Omental fat pad (tissue), 4 donors: ENCODE measurements around the gene PTS. TPM values are rescaled to one million over a fixed set of nuclear protein-coding genes. Genes with fewer than 3 reads are reported as not detected.

Source experiments
- ATAC-seq: fragments of 150-250 bp; one replicate; pipeline ENCODE4 v1.9.1; 2016; ENCODE audit warnings: mild to moderate bottlenecking, moderate library complexity; ENCODE audit not compliant: low FRiP score
- DNase-seq: peaks from one replicate; pipeline ENCODE4 v3.0.0-alpha.2; 2019; ENCODE audit warnings: low spot score
- total RNA-seq, 4 donors: library from RNA; depleted of rRNA; stranded (reverse); fragments of >200 nt; gene quantifications; one replicate each; pipeline ENCODE4 v1.1.0, GENCODE V29; 2016
- TF ChIP-seq, protein P1 (sequence below), 3 donors: fragments of 450-650 bp; IDR thresholded peaks; one replicate each; pipeline ENCODE4 v1.5.1; 2016 to 2017; ENCODE audit warnings: antibody characterized with exemption in 3 of 3, mild to moderate bottlenecking in 3 of 3, moderate library complexity in 2 of 3

The PTS gene
- total RNA-seq, 4 donors from 2014 or later: 25.8 to 38.0 (median 34.4) TPM

GRCh38 chr11:112260490-112260889 is 34.3 kb downstream of the PTS start, which contains the start of gene PLET1:
PLET1 (minus strand) TSS chr11:112260860; CDS start chr11:112260589, 271 bp downstream.
- DNase-seq: no peak
- ATAC-seq: no peak
- TF ChIP-seq, protein P1, sequence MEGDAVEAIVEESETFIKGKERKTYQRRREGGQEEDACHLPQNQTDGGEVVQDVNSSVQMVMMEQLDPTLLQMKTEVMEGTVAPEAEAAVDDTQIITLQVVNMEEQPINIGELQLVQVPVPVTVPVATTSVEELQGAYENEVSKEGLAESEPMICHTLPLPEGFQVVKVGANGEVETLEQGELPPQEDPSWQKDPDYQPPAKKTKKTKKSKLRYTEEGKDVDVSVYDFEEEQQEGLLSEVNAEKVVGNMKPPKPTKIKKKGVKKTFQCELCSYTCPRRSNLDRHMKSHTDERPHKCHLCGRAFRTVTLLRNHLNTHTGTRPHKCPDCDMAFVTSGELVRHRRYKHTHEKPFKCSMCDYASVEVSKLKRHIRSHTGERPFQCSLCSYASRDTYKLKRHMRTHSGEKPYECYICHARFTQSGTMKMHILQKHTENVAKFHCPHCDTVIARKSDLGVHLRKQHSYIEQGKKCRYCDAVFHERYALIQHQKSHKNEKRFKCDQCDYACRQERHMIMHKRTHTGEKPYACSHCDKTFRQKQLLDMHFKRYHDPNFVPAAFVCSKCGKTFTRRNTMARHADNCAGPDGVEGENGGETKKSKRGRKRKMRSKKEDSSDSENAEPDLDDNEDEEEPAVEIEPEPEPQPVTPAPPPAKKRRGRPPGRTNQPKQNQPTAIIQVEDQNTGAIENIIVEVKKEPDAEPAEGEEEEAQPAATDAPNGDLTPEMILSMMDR (IDR thresholded peaks at IDR 0.05): no peak

GRCh38 chr11:112265659-112266409 is 39.6 kb downstream of the PTS start:
- DNase-seq (no peak), ATAC-seq (no peak)
- TF ChIP-seq, protein P1 (IDR thresholded peaks at IDR 0.05): no peak

DNA sequence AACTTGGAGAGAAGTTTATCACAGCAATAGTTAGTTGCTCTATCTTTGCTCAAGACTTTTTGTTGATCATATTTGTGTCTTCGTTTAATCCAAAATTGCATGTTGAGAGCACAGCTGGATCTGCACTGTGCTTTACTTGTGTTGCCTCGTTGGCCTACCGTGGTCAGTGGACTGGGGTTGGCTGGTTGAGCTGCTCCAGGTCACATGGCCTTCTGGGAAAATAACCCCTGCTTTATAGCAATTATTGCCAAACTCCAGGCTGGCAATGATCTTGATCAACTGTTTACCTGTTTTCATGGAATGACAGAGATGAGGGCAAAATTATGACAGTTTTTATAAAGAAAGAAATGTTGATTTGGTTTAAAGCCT is 40.2 kb downstream of the PTS start:
- DNase-seq (no peak), ATAC-seq (no peak)
- TF ChIP-seq, protein P1 (IDR thresholded peaks at IDR 0.05): no peak

DNA sequence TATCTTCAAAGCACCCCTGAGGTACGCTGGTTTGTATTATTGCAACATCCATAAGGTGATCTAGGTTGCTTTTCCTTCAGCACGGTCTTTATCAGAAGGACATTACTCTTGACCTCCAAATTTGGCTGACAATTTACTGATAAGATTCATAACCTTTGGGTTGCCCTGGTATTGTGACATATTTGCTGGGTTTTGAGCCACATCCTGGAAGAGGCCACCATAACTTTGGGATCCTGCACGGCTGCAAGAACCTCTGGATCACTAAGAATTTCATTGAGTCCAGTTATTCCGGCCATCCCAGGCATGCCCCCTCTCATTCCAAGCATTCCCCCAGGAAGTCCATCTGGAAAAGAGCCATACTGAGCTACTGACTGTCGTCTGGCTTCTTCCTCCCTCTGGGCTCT is 41.0 kb downstream of the PTS start:
- no peak for DNase-seq
- TF ChIP-seq, protein P1 (IDR thresholded peaks at IDR 0.05): no peak
- no peak for ATAC-seq

DNA sequence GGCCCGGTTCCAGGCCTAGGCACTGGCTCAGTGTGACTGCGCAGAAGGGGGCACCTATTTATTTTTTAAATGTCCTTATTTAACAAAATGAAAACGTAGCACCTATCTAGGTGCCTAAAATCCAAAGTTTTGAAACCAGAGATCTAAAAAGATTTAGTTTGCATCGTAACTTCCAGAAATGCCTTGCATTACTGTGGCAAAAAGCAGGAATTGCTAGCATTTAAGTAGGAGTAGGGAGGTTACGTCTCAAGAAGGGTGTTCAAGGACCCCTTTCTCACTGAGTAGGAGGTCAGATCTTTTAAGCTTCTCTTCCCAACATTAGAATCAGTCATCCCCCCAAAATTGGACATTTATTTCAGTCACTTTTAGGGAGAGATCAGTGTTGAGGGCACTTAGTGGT is 42.2 kb downstream of the PTS start:
- DNase-seq (no peak), ATAC-seq (no peak)
- TF ChIP-seq, protein P1 (IDR thresholded peaks at IDR 0.05): no peak

DNA sequence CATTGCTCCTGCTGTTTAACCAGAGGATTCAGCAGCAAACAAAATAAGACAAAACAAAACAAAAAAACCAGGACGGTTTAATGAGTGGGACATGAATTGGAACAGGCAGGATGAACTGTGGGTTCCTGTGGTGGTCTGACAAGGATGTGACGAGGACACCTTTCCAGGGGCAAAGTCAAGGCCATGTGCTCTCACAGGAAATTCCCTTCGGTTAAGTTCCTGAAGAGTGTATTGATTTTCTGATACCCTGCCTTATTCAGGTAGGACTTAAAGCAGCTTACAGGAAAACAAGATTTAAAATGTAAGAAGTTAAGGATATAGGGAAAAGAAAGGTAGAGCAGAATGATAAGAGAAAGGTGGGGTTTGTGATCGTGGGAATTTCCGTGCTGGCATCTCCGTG is 42.9 kb downstream of the PTS start:
- DNase-seq (no peak), ATAC-seq (no peak)
- TF ChIP-seq, protein P1 (IDR thresholded peaks at IDR 0.05): no peak

DNA sequence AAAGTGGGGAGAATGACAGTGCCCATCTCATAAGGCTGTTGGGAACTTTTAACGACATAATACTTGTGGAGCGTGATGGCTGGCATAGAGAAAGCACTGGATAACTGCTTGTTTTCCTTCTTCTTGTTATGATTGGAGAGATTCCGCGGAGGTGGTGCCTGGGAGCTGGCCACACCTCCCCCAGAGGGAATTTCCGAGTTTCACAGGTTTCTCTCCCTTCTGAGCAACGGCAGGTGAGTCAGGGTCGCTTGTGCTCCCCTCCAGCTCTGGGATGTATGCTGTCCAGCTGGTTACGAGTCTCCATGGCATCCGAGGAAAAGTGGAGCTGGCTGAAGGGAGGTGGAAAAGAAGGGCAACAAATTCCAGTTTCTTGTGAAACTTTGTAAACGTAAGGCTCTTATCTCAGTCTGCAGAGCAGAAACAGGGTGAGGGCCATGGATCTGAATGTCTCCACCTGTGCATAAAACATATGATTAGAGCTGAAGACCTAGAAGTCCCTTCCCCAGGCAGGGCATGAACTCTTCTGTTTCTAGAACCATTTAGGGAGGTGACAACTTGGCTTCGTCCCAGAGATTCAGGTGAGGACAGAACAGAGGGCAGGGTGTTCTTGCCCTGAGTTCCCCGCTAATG is 44.4 kb downstream of the PTS start:
- no peak for ATAC-seq
- no peak for DNase-seq
- TF ChIP-seq, protein P1 (IDR thresholded peaks at IDR 0.05): no peak
